GM21737 (cell line): Measurements from ENCODE around the gene SMOC2.

ENCODE experiments used
- ATAC-seq: cut with Tn5 transposase; IDR thresholded peaks from one replicate; pipeline ENCODE4 v1.9.1; 2021; ENCODE audit warnings: mild to moderate bottlenecking, moderate library complexity; ENCODE audit not compliant: unreplicated experiment

SMOC2 gene

GRCh38 chr6:168618546-168619315 lies 177.7 kb downstream of the SMOC2 start:
- no peak for ATAC-seq

- ATAC-seq, result no peak
Observed at GRCh38 chr6:168619560-168620314, 178.8 kb downstream of the SMOC2 start.

GRCh38 chr6:168620578-168620977 lies 179.6 kb downstream of the SMOC2 start:
- no peak for ATAC-seq

- ATAC-seq, result no peak
Observed at GRCh38 chr6:168623736-168624135, 182.8 kb downstream of the SMOC2 start.

GRCh38 chr6:168624540-168624939 lies 183.6 kb downstream of the SMOC2 start:
- no peak for ATAC-seq

- ATAC-seq, result no peak
Observed at GRCh38 chr6:168624948-168625347, 184.0 kb downstream of the SMOC2 start.

GRCh38 chr6:168625602-168626001 lies 184.6 kb downstream of the SMOC2 start:
- no peak for ATAC-seq

GRCh38 chr6:168626046-168626602 lies 185.1 kb downstream of the SMOC2 start:
- ATAC-seq, result no peak

- ATAC-seq, result no peak
Observed at GRCh38 chr6:168627506-168628175, 186.7 kb downstream of the SMOC2 start.

GRCh38 chr6:168628176-168628553 lies 187.2 kb downstream of the SMOC2 start:
- no peak for ATAC-seq

GRCh38 chr6:168628732-168629245 lies 187.8 kb downstream of the SMOC2 start:
- ATAC-seq, result no peak

GRCh38 chr6:168631564-168631963 lies 190.6 kb downstream of the SMOC2 start:
- ATAC-seq, result no peak

- ATAC-seq, result no peak
Observed at GRCh38 chr6:168632694-168633093, 191.7 kb downstream of the SMOC2 start.

GRCh38 chr6:168634541-168635328 lies 193.8 kb downstream of the SMOC2 start:
- ATAC-seq, result no peak

- no peak for ATAC-seq
Observed at GRCh38 chr6:168636147-168637004, 195.4 kb downstream of the SMOC2 start.

GRCh38 chr6:168637834-168638233 lies 196.8 kb downstream of the SMOC2 start:
- no peak for ATAC-seq

GRCh38 chr6:168638468-168639271 lies 197.7 kb downstream of the SMOC2 start:
- ATAC-seq, result no peak

GRCh38 chr6:168640181-168640580 lies 199.2 kb downstream of the SMOC2 start:
- no peak for ATAC-seq

GRCh38 chr6:168640768-168641167 lies 199.8 kb downstream of the SMOC2 start:
- no peak for ATAC-seq
